HepG2 (cell line): ENCODE data around the gene CTSW. TPM values are rescaled to one million over a fixed set of nuclear protein-coding genes. Genes with fewer than 3 reads are reported as not detected.

Experiments used
- DMAP1 ChIP-seq: IDR thresholded peaks from 2 replicates; pipeline ENCODE4 v1.6.1; 2016
- ETS1 ChIP-seq: sonication (generic); formaldehyde crosslinking; IDR thresholded peaks from 2 replicates; pipeline ENCODE4 v1.4.0; 2020; ENCODE audit warnings: missing genetic modification reagents
- JUN ChIP-seq: sonication (generic); formaldehyde crosslinking; IDR thresholded peaks from 2 replicates; pipeline ENCODE4 v1.4.0; 2020; ENCODE audit warnings: mild to moderate bottlenecking, missing genetic modification reagents
- KLF11 ChIP-seq: IDR thresholded peaks from 2 replicates; pipeline ENCODE4 v1.6.1; 2016; ENCODE audit warnings: missing compliant biosample characterization
- KLF12 ChIP-seq: sonication (generic); formaldehyde crosslinking; IDR thresholded peaks from 2 replicates; pipeline ENCODE4 v1.4.0; 2020; ENCODE audit warnings: missing genetic modification reagents, borderline replicate concordance
- KMT2B ChIP-seq: IDR thresholded peaks from 2 replicates; pipeline ENCODE4 v1.6.1; 2016; ENCODE audit warnings: missing genetic modification reagents, missing compliant biosample characterization
- MLLT10 ChIP-seq: sonication (generic); formaldehyde crosslinking; IDR thresholded peaks from 2 replicates; pipeline ENCODE4 v1.4.0; 2020; ENCODE audit warnings: missing genetic modification reagents
- NFIC ChIP-seq: IDR thresholded peaks from 2 replicates; pipeline ENCODE4 v1.6.1; 2012; ENCODE audit warnings: mild to moderate bottlenecking, low read length, inconsistent platforms
- PLSCR1 ChIP-seq: sonication (generic); formaldehyde crosslinking; IDR thresholded peaks from 2 replicates; pipeline ENCODE4 v1.5.0; 2020; ENCODE audit warnings: missing genetic modification reagents, mild to moderate bottlenecking, borderline replicate concordance
- SALL1 ChIP-seq: sonication (generic); formaldehyde crosslinking; IDR thresholded peaks from 2 replicates; pipeline ENCODE4 v1.8.0; 2022; ENCODE audit warnings: mild to moderate bottlenecking, missing genetic modification reagents
- ZFP82 ChIP-seq: sonication (generic); formaldehyde crosslinking; IDR thresholded peaks from 2 replicates; pipeline ENCODE4 v1.5.1; 2020; ENCODE audit warnings: mild to moderate bottlenecking, missing genetic modification reagents, borderline replicate concordance
- ZNF350 ChIP-seq: sonication (generic); formaldehyde crosslinking; IDR thresholded peaks from 2 replicates; pipeline ENCODE4 v1.4.0; 2020; ENCODE audit warnings: mild to moderate bottlenecking, low read depth, missing genetic modification reagents, borderline replicate concordance
- ZNF572 ChIP-seq: sonication (generic); formaldehyde crosslinking; IDR thresholded peaks from 2 replicates; pipeline ENCODE4 v1.5.1; 2020; ENCODE audit warnings: mild to moderate bottlenecking, missing genetic modification reagents
- ZNF841 ChIP-seq: sonication (generic); formaldehyde crosslinking; IDR thresholded peaks from 2 replicates; pipeline ENCODE4 v1.8.1; 2023; ENCODE audit warnings: missing genetic modification reagents, borderline replicate concordance
- polyA plus RNA-seq, 8 experiments: library from polyadenylated mRNA; depleted of rRNA in 3 of 8; stranded (reverse) in 7 of 8; unstranded in 1 of 8; fragments of >200 nt; fragmentation: Illumina TruSeq in 4 of 8; extraction: Trizol in 4 of 8; gene quantifications; 2 replicates each; pipeline versions ENCODE4 v1.2.1 to v1.2.3, GENCODE V29; 2011 to 2016; ENCODE audit warnings: low read depth in 4 of 8, missing spikeins in 1 of 8, mixed read lengths in 1 of 8; ENCODE audit not compliant: insufficient read depth in 1 of 8
- total RNA-seq, 5 experiments: library from RNA; depleted of rRNA; stranded (reverse); fragments of >200 nt; fragmentation: Illumina TruSeq; extraction: Trizol; gene quantifications; 2 replicates each; pipeline ENCODE4 v1.2.3, GENCODE V29; 2016; ENCODE audit warnings: low read depth in 1 of 5
- TF ChIP-seq, protein P1 (sequence below): sonication (generic); formaldehyde crosslinking; conservative IDR thresholded peaks from 2 replicates; pipeline ENCODE4 v1.8.0; 2022; ENCODE audit warnings: mild to moderate bottlenecking, moderate library complexity, missing genetic modification reagents
- TF ChIP-seq, protein P2 (sequence below): sonication (generic); formaldehyde crosslinking; IDR thresholded peaks from one replicate; pipeline ENCODE4 v1.5.1; 2020; ENCODE audit warnings: mild to moderate bottlenecking, missing genetic modification reagents; ENCODE audit errors: not compliant biosample characterization
- TF ChIP-seq, protein P3 (sequence below): conservative IDR thresholded peaks from 2 replicates; pipeline ENCODE4 v1.6.1; 2018; ENCODE audit warnings: missing genetic modification reagents

CTSW gene
- total and polyA plus RNA-seq, 2 of the 13 experiments (the other 11 are each of a cell fraction or from before 2014, with no cell fraction given): 0.09 TPM; not detected in 1

GRCh38 chr11:65844231-65844872 lies 35.3 kb upstream of the CTSW start (continued):
- TF ChIP-seq KMT2B (CRISPR knock-in tag) (no peak), KLF11 (CRISPR knock-in tag) (no peak), ZNF572 (CRISPR knock-in tag) (no peak), NFIC (peak; percentile 48; the same call in 1 of the 2 replicates), SALL1 (CRISPR knock-in tag) (peak; percentile 61), ZFP82 (no peak), KLF12 (CRISPR knock-in tag) (no peak; the same call in 1 of the 2 replicates), ZNF350 (CRISPR knock-in tag) (no peak), DMAP1 (CRISPR knock-in tag) (no peak), ZNF841 (CRISPR knock-in tag) (no peak), PLSCR1 (CRISPR knock-in tag) (no peak), JUN (CRISPR knock-in tag) (no peak), MLLT10 (CRISPR knock-in tag) (no peak), ETS1 (CRISPR knock-in tag) (no peak)
- TF ChIP-seq, protein P1, sequence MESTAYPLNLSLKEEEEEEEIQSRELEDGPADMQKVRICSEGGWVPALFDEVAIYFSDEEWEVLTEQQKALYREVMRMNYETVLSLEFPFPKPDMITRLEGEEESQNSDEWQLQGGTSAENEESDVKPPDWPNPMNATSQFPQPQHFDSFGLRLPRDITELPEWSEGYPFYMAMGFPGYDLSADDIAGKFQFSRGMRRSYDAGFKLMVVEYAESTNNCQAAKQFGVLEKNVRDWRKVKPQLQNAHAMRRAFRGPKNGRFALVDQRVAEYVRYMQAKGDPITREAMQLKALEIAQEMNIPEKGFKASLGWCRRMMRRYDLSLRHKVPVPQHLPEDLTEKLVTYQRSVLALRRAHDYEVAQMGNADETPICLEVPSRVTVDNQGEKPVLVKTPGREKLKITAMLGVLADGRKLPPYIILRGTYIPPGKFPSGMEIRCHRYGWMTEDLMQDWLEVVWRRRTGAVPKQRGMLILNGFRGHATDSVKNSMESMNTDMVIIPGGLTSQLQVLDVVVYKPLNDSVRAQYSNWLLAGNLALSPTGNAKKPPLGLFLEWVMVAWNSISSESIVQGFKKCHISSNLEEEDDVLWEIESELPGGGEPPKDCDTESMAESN (CRISPR knock-in tag): no peak
- TF ChIP-seq, protein P2, sequence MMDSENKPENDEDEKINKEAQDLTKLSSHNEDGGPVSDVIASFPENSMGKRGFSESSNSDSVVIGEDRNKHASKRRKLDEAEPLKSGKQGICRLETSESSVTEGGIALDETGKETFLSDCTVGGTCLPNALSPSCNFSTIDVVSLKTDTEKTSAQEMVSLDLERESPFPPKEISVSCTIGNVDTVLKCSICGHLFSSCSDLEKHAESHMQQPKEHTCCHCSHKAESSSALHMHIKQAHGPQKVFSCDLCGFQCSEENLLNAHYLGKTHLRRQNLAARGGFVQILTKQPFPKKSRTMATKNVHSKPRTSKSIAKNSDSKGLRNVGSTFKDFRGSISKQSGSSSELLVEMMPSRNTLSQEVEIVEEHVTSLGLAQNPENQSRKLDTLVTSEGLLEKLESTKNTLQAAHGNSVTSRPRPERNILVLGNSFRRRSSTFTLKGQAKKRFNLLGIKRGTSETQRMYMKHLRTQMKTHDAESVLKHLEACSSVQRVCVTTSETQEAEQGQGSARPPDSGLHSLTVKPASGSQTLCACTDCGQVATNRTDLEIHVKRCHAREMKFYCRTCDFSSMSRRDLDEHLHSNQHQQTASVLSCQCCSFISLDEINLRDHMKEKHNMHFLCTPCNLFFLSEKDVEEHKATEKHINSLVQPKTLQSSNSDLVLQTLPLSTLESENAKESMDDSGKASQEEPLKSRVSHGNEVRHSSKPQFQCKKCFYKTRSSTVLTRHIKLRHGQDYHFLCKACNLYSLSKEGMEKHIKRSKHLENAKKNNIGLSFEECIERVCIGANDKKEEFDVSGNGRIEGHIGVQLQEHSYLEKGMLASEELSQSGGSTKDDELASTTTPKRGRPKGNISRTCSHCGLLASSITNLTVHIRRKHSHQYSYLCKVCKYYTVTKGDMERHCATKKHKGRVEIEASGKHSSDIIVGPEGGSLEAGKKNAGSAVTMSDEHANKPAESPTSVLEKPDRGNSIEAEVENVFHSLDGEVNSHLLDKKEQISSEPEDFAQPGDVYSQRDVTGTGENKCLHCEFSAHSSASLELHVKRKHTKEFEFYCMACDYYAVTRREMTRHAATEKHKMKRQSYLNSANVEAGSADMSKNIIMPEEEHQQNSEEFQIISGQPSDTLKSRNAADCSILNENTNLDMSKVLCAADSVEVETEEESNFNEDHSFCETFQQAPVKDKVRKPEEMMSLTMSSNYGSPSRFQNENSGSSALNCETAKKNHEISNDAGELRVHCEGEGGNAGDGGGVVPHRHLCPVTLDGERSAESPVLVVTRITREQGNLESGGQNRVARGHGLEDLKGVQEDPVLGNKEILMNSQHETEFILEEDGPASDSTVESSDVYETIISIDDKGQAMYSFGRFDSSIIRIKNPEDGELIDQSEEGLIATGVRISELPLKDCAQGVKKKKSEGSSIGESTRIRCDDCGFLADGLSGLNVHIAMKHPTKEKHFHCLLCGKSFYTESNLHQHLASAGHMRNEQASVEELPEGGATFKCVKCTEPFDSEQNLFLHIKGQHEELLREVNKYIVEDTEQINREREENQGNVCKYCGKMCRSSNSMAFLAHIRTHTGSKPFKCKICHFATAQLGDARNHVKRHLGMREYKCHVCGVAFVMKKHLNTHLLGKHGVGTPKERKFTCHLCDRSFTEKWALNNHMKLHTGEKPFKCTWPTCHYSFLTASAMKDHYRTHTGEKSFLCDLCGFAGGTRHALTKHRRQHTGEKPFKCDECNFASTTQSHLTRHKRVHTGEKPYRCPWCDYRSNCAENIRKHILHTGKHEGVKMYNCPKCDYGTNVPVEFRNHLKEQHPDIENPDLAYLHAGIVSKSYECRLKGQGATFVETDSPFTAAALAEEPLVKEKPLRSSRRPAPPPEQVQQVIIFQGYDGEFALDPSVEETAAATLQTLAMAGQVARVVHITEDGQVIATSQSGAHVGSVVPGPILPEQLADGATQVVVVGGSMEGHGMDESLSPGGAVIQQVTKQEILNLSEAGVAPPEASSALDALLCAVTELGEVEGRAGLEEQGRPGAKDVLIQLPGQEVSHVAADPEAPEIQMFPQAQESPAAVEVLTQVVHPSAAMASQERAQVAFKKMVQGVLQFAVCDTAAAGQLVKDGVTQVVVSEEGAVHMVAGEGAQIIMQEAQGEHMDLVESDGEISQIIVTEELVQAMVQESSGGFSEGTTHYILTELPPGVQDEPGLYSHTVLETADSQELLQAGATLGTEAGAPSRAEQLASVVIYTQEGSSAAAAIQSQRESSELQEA (CRISPR knock-in tag): no peak
- TF ChIP-seq, protein P3, sequence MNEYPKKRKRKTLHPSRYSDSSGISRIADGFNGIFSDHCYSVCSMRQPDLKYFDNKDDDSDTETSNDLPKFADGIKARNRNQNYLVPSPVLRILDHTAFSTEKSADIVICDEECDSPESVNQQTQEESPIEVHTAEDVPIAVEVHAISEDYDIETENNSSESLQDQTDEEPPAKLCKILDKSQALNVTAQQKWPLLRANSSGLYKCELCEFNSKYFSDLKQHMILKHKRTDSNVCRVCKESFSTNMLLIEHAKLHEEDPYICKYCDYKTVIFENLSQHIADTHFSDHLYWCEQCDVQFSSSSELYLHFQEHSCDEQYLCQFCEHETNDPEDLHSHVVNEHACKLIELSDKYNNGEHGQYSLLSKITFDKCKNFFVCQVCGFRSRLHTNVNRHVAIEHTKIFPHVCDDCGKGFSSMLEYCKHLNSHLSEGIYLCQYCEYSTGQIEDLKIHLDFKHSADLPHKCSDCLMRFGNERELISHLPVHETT (CRISPR knock-in tag): no peak
